Cardiac muscle cell (in vitro differentiated cells and primary cell): ENCODE data around the gene CCDC40. TPM values are rescaled to one million over a fixed set of nuclear protein-coding genes. Genes with fewer than 3 reads are reported as not detected.

Experiments
- DNase-seq, 2 donors: peaks; one replicate each; pipeline versions ENCODE4 v3.0.0 to v3.0.0-alpha.2; 2010 to 2017; ENCODE audit warnings: low read depth in 1 of 2, low spot score in 1 of 2
- H3K27ac ChIP-seq: fragments of 200-600 bp; sonication (generic); 2 replicates; pipeline ENCODE4 v1.5.1; 2016
- H3K27me3 ChIP-seq: fragments of 200-600 bp; sonication (generic); 2 replicates; pipeline ENCODE4 v1.6.0; 2016; ENCODE audit warnings: control low read depth
- H3K36me3 ChIP-seq: fragments of 200-600 bp; sonication (generic); 2 replicates; pipeline ENCODE4 v1.5.1; 2016; ENCODE audit warnings: control low read depth
- H3K4me1 ChIP-seq: fragments of 200-600 bp; sonication (generic); 2 replicates; pipeline ENCODE4 v1.8.1; 2017; ENCODE audit warnings: low read depth, mild to moderate bottlenecking, mixed run types
- H3K4me3 ChIP-seq: fragments of 200-600 bp; sonication (generic); 2 replicates; pipeline ENCODE4 v1.5.1; 2016; ENCODE audit warnings: mild to moderate bottlenecking
- H3K9me3 ChIP-seq: fragments of 200-600 bp; sonication (generic); 2 replicates; pipeline ENCODE4 v1.5.1; 2017; ENCODE audit warnings: low read depth, mild to moderate bottlenecking, control low read depth
- CTCF ChIP-seq: IDR thresholded peaks from 2 replicates; pipeline ENCODE4 v1.5.1; 2012; ENCODE audit warnings: low read depth, mild to moderate bottlenecking, low read length
- polyA plus RNA-seq: library from polyadenylated mRNA; unstranded; fragments of >200 nt; fragmentation: Nextera tagmentation; extraction: Ambion mirVana; gene quantifications from 2 replicates; pipeline ENCODE4 v1.2.1, GENCODE V29; 2016
- total RNA-seq: library from RNA; depleted of rRNA; stranded (reverse); fragments of >200 nt; gene quantifications from 2 replicates; pipeline ENCODE4 v1.2.3, GENCODE V29; 2016

The CCDC40 gene
- total and polyA plus RNA-seq, 2 experiments from 2014 or later: 11.3 to 12.2 TPM

GRCh38 chr17:80117491-80118401 lies 81.3 kb downstream of the CCDC40 start:
- no peaks in the 10 kb centered on the region for H3K4me1 ChIP-seq
- no peaks in the 10 kb centered on the region for H3K36me3 ChIP-seq
- TF ChIP-seq CTCF: no peak
- H3K27ac ChIP-seq: no peak overlapping the region
- no peak for DNase-seq
- no peaks in the 10 kb centered on the region for H3K9me3 ChIP-seq
- H3K4me3 ChIP-seq: no peak overlapping the region
- H3K27me3 ChIP-seq: no peaks in the 10 kb centered on the region

GRCh38 chr17:80118601-80119270 lies 82.3 kb downstream of the CCDC40 start:
- H3K4me3 ChIP-seq: no peak overlapping the region
- no peaks in the 10 kb centered on the region for H3K9me3 ChIP-seq
- no peak for DNase-seq
- H3K27ac ChIP-seq: no peak overlapping the region
- TF ChIP-seq CTCF: no peak
- no peaks in the 10 kb centered on the region for H3K4me1 ChIP-seq
- no peaks in the 10 kb centered on the region for H3K27me3 ChIP-seq
- no peaks in the 10 kb centered on the region for H3K36me3 ChIP-seq

GRCh38 chr17:80119271-80119791 lies 82.9 kb downstream of the CCDC40 start:
- Histone ChIP-seq H3K27ac (no peak overlapping the region), H3K9me3 (no peaks in the 10 kb centered on the region), H3K36me3 (no peaks in the 10 kb centered on the region), H3K4me1 (no peaks in the 10 kb centered on the region), H3K27me3 (no peaks in the 10 kb centered on the region), H3K4me3 (no peak overlapping the region)
- DNase-seq: no peak
- no peak for TF ChIP-seq CTCF

GRCh38 chr17:80119839-80120238 lies 83.4 kb downstream of the CCDC40 start:
- no peaks in the 10 kb centered on the region for H3K27me3 ChIP-seq
- no peak overlapping the region for H3K27ac ChIP-seq
- no peak for DNase-seq
- no peaks in the 10 kb centered on the region for H3K9me3 ChIP-seq
- H3K36me3 ChIP-seq: no peaks in the 10 kb centered on the region
- no peak for TF ChIP-seq CTCF
- H3K4me1 ChIP-seq: no peaks in the 10 kb centered on the region
- H3K4me3 ChIP-seq: no peak overlapping the region

GRCh38 chr17:80122026-80122575 lies 85.7 kb downstream of the CCDC40 start:
- no peak for DNase-seq

More at GRCh38 chr17:80122026-80122575, 85.7 kb downstream of the CCDC40 start:
- no peaks in the 10 kb centered on the region for H3K9me3 ChIP-seq
- no peak overlapping the region for H3K27ac ChIP-seq
- H3K4me3 ChIP-seq: no peak overlapping the region
- no peaks in the 10 kb centered on the region for H3K27me3 ChIP-seq
- no peak for TF ChIP-seq CTCF
- no peaks in the 10 kb centered on the region for H3K4me1 ChIP-seq
- H3K36me3 ChIP-seq: no peaks in the 10 kb centered on the region
